ENCODE measurements around the gene MTUS2.

MTUS2 gene

GRCh38 chr13:29230299-29230845 is 410.2 kb downstream of the MTUS2 start:
- DNase-seq (ENCODE audit: low read depth in 2 of 2): no peak

- DNase-seq (ENCODE audit: low read depth in 2 of 2): no peak
These were observed 419.8 kb downstream of the MTUS2 start for GRCh38 chr13:29239653-29240525.

DNA sequence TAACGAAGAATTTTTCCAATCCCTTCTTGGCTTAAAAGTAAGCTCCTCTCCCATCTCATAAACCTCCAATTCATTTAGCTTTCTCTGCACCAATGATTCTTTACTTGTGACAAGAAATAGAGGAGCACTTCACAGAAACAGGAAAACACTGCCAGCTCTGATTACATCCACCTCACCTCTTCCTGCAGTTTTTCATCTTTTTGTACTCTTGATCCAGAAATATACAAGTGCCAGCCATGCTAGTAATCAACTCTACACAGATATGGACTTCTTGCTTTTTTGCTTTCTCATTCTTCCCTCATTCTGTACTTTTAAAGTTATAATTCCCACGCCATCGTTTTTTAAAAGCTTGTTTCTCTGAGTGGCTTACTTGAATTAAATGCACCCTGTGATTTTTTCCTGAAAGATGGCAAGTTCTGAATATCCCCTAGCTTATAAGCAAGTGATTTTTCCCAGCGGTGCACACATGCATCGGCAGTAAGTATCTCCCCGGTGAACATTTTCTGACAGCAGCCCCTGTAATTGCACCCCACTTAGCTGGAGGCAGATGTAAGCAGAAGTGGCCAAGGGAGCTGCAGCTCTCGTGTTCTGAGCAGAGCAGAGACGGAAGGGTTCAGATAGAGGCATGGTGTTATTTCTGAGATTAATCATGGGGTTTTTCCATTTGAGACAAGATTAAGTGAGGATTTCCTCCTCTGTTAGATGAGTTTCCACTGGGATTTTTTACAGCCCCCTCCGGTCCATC is 434.7 kb downstream of the MTUS2 start:
- DNase-seq (ENCODE audit: low read depth in 2 of 2): no peak

- no peak for DNase-seq (ENCODE audit: low read depth in 2 of 2)
These were observed 435.4 kb downstream of the MTUS2 start for GRCh38 chr13:29255567-29255966.

DNA sequence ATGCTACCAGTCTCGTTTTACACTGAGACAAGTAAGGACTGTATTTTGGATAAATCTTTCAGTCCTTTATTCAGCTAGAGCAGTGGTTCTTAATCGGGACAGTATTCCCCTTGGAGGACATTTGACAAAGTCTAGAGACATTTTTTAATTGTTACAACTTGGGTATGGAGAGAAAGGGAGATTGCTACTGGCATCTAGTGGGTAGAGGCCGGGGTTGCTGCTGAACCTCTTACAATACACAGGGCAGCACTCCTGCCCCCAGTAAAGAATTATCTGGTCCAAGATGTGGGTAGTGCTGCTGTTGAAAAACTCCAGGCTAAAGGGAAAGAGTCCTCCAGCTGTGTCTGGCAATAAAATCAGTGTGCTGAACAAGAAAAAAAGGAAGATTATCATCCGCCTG is 440.5 kb downstream of the MTUS2 start:
- DNase-seq (ENCODE audit: low read depth in 2 of 2): no peak

DNA sequence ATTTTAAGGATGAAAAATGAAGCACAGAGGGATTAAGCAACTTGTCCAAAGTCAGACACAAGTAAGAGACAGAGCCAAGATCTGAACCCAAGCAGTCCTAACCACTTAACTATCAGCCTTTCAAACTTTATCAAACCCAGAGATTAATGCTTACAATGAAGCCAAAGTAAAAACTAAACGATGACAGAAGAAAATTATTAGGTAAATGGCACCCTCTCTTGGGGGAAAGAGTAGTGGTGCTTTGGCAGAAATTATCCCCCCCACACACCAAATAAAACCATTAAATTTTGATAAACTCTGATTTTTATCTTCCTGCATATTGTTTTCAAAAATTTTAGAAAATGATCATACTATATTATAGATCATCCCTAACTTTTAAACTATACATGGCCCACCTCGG is 446.1 kb downstream of the MTUS2 start:
- DNase-seq (ENCODE audit: low read depth in 2 of 2): no peak

DNA sequence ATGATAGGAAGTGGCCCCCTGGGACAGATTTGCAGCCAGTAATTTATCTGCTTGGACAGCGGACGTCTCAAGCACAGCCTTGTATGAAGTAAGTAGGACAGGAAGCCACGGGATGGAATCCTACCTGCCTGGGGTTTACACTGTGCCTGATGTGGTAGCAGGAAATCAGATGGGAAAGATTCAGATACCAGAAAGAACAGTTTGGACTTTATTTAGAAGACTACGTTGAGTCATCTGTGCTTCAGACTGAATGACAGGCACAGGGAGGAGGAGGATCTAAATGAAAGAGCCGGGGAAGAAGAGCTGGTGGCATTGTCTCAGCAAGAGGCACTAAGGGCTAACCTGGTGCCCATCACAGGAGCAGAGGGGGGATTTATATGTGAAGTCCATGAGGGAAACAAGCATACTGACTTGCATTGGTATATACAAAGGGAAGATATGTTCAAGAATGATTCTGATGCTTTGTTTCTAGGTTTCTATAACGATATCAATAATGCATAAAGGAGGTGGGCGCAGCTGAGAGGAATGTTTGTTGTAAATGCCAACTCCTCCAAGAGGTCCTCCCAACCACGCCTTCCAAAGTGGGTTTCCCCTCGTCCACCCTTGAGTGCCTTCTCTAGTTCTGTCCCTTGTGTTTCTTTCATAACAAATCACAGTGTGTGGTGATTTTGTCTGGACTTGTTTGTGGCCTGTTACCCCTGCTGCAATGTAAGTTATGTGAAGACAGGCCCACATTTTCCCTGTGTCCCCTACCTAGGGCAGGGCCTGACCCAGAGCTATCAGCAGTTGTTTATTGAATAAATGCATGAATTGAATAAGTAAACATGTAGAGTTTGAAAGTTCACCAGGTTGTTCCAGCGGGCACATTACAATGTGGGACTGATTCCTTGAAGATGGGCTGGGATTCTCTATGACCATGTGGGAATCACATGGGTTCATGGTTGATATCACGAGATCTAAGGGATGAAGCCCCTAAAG is 446.9 kb downstream of the MTUS2 start:
- no peak for DNase-seq (ENCODE audit: low read depth in 2 of 2)

- DNase-seq (ENCODE audit: low read depth in 2 of 2): no peak
These were observed 450.3 kb downstream of the MTUS2 start for GRCh38 chr13:29270271-29270985.

DNA sequence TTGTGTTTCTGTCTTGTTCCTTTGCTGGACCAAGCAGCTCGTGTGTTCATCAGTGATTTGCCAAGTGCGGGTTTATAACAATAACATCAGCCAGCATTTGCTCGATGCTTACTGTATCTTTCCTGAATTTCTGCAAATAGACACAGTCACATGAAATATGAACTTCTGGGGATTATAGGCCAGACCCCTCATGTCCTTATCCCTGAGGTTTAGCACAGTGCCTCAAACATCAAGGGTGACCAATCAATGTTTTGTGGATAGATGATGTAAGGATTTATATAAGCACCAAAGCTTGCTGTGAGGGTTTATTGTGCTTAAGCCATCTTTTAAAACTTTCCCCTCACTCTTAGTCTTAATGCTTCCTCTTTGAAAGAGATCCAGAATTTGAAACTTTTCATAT is 451.5 kb downstream of the MTUS2 start:
- no peak for DNase-seq (ENCODE audit: low read depth in 2 of 2)

DNA sequence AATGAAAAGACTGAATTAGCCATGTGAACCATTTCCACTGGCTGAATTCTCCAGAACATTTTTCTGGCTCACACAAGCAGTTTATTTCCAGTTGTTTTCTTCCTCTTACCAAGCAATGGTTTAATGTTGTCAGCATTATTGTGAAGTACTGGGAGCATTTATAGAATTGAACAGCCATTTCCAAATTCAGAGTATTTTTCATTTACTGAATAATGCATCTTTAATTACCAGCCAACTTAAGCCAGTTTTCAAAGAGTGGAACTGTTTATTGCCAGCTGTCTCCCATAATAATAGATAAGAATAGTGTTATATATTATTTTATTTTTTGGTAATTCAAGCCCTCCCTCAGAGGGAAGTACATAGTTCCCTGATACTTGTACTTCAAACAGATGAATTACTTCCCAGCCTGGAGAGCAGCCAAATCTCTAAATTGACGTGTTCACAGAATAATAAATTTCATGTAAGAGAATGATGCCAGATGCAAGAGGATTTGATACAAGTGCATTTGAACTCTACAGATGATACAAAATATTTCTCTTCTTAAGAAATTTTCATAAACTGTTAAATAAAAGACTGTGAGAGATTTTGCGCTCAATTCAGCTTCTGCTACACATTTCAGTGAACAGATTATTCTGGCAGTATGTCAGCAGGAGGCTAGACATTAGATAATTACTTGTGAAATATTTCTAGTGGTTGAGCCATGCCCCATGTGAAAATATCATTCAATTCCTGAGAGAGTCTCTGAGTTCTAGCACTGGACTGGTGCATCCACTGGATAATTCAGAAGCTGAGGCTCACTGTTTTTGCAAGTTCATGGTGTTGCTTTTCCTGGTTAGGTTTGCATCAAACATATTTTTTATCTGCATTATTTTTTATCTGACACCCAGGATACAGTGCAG is 459.5 kb downstream of the MTUS2 start:
- DNase-seq (ENCODE audit: low read depth in 2 of 2): no peak

DNA sequence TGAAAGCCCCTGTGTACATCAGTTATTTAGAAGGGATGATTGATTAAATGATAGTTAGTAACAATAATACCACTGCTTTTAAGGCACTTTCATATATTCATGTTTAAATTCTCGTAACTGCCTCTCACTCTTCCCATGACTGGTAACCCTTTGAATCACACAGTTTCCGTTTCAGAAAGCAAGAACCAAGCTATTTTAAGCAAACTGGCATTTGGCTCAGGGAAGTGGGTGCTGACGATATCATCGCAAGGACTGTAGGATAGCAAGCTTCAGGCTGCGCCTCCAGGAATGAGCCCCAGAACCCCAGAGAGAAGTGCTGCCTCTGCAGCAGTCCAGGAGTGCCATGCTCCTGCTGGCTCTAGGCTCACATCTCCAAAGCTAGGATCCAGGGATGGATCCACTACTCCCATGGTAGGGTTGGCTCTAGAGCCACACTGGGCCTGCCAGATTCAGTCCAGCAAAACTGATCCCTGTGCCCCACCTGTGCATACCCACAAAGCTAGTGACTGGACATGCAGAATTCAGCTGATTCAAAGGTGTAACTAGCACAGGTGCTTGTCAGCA is 461.9 kb downstream of the MTUS2 start:
- DNase-seq (ENCODE audit: low read depth in 2 of 2): no peak

DNA sequence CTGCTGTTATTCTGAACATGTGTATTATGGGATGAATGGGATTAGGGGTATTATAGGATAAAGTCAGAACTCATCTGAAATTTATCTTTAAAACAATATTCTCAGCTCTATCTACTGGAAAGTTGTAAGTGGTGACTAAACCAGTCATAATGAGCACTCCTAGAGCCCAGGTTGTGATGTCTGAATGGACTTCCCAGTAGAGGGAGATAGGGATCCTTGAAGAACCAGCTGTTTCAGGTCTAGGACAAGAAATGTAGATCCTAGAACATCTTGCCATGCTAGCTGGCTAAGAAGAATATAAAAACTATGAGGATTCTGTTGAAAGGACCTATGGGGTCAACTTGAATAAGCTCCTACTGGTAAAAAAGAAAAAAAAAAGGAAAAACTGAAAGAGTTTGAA is 464.6 kb downstream of the MTUS2 start:
- no peak for DNase-seq (ENCODE audit: low read depth in 2 of 2)

DNA sequence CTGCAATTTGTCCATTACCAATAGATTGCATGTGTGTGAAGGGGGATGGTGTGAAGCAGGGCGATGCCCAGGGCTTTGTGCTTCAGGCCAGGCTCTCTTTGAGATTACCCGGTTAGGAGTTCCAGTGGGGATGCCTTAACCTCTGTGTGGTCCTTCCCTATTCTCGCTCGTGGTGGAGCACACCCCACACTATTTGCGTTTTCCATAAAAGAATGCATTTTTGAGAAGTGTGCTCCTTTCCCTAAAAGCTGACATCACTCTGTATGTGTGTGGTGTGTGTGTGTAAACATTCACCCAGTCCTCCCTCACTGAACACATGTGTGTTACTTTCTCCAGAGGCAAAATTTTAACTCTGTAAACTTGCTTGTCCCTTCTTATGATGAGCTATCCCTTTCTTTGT is 467.1 kb downstream of the MTUS2 start:
- DNase-seq (ENCODE audit: low read depth in 2 of 2): no peak

- DNase-seq (ENCODE audit: low read depth in 2 of 2): no peak
These were observed 471.9 kb downstream of the MTUS2 start for GRCh38 chr13:29292045-29292444.

GRCh38 chr13:29294821-29295220 is 474.7 kb downstream of the MTUS2 start:
- no peak for DNase-seq (ENCODE audit: low read depth in 2 of 2)

GRCh38 chr13:29301027-29301426 is 480.9 kb downstream of the MTUS2 start:
- DNase-seq (ENCODE audit: low read depth in 2 of 2): no peak

GRCh38 chr13:29304148-29304547 is 484.0 kb downstream of the MTUS2 start:
- DNase-seq (ENCODE audit: low read depth in 2 of 2): no peak

DNA sequence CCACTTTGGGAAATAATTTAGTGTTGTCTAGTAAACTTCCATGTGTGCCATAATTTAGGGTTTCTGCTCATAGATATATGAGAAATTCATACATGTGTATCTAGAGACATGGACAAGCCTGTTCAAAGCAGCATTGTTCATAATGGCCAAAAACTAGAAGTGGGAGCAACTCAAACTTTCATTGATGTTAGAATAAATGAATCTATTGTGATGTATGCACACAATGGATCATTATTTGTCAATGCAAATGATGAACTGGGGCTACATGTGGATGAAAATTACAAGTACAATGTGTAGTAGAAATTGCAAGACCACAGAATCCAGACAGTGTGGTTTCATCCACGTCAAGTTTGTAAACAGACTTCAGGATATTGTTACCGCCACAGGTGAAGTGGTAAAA is 490.7 kb downstream of the MTUS2 start:
- no peak for DNase-seq (ENCODE audit: low read depth in 2 of 2)

GRCh38 chr13:29315847-29316246 is 495.7 kb downstream of the MTUS2 start:
- DNase-seq (ENCODE audit: low read depth in 2 of 2): no peak

DNA sequence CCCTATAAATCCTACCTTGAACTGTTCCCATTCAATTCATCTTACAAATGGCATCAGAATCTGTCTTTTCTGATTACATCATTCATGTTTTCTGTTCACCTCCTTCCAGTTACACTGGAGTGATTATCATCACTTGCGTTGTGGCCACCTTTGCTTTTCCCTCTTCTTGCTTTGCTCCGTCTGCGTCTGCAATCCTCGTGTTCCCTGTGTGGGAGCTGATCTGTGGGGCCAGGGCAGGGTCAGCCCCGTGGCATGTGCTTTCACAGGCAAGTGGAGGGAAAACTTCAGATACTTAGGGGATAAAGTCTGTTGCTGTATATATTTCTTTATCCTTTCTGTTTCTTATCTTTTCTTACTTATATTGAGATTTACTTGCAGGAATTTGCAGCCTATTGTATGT is 497.7 kb downstream of the MTUS2 start:
- no peak for DNase-seq (ENCODE audit: low read depth in 2 of 2)

Data from stimulated activated CD8-positive, alpha-beta memory T cell treated with anti-CD3 and anti-CD28 coated beads, Interleukin-2, amount 100 ng/mL, for 48 hours (primary cell).